Vagina (tissue), 2 donors: Measurements from ENCODE around the gene CACNG7.

Experiments
- CTCF ChIP-seq, 3 experiments: fragments of 450-650 bp in 2 of 3; fragments of 200-600 bp in 1 of 3; sonication (generic) in 1 of 3; IDR thresholded peaks; one replicate each; pipeline ENCODE4 v1.5.1; 2017 to 2019; ENCODE audit warnings: antibody characterized with exemption in 3 of 3, mild to moderate bottlenecking in 2 of 3, moderate library complexity in 2 of 3
- POLR2AphosphoS5 ChIP-seq, 2 donors: sonication (generic); formaldehyde crosslinking; IDR thresholded peaks; one replicate each; pipeline ENCODE4 v1.9.0; 2017; ENCODE audit warnings: antibody characterized with exemption in 2 of 2, mild to moderate bottlenecking in 2 of 2, low read depth in 1 of 2; ENCODE audit not compliant: insufficient read depth in 1 of 2

- no peak for TF ChIP-seq POLR2AphosphoS5 (IDR thresholded peaks at IDR 0.05; ENCODE audit: insufficient read depth in 1 of 2, low read depth in 1 of 2)
- no peak for TF ChIP-seq CTCF (IDR thresholded peaks at IDR 0.05)
Measured at GRCh38 chr19:53875602-53876325, 33.3 kb upstream of the CACNG7 start.
